ENCODE measurements around the gene BCR.
"Not testable (repeated sequence)": the region's sequence is repeated elsewhere in the genome, so short reads cannot be mapped to it uniquely, and the experiment has no call there.

The BCR gene

GRCh38 chr22:23305922-23306374 lies 125.6 kb downstream of the BCR start:
- no peak overlapping the region for H3K4me3 ChIP-seq (IDR thresholded peaks at IDR 0.05; ENCODE audit: insufficient read depth, low read depth, low read length)
- no peak overlapping the region for H2AFZ ChIP-seq (ENCODE audit: low read depth)
- H3K4me1 ChIP-seq (ENCODE audit: low read depth, poor library complexity, severe bottlenecking) = no peaks in the 10 kb centered on the region
- H3K36me3 ChIP-seq (ENCODE audit: insufficient read depth) = no peaks in the 10 kb centered on the region
- H3K79me2 ChIP-seq (ENCODE audit: insufficient read depth, low read depth) = no peaks in the 10 kb centered on the region
- no peaks in the 10 kb centered on the region for H4K20me1 ChIP-seq (ENCODE audit: insufficient read depth)
- H3K9ac ChIP-seq = no peak overlapping the region
- no peak overlapping the region for H3K4me2 ChIP-seq
- H3K27me3 ChIP-seq (ENCODE audit: insufficient read depth, low read depth) = no peaks in the 10 kb centered on the region
- no peak overlapping the region for H3K27ac ChIP-seq
- TF ChIP-seq, protein P1, sequence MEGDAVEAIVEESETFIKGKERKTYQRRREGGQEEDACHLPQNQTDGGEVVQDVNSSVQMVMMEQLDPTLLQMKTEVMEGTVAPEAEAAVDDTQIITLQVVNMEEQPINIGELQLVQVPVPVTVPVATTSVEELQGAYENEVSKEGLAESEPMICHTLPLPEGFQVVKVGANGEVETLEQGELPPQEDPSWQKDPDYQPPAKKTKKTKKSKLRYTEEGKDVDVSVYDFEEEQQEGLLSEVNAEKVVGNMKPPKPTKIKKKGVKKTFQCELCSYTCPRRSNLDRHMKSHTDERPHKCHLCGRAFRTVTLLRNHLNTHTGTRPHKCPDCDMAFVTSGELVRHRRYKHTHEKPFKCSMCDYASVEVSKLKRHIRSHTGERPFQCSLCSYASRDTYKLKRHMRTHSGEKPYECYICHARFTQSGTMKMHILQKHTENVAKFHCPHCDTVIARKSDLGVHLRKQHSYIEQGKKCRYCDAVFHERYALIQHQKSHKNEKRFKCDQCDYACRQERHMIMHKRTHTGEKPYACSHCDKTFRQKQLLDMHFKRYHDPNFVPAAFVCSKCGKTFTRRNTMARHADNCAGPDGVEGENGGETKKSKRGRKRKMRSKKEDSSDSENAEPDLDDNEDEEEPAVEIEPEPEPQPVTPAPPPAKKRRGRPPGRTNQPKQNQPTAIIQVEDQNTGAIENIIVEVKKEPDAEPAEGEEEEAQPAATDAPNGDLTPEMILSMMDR (conservative IDR thresholded peaks at IDR 0.05; ENCODE audit: low read depth, low read length) = no peak

- H3K4me1 ChIP-seq (ENCODE audit: low read depth, poor library complexity, severe bottlenecking) = no peaks in the 10 kb centered on the region
- no peak overlapping the region for H3K9ac ChIP-seq
- H3K36me3 ChIP-seq (ENCODE audit: insufficient read depth) = no peaks in the 10 kb centered on the region
- no peak overlapping the region for H3K4me3 ChIP-seq (IDR thresholded peaks at IDR 0.05; ENCODE audit: insufficient read depth, low read depth, low read length)
- no peak overlapping the region for H2AFZ ChIP-seq (ENCODE audit: low read depth)
- H3K4me2 ChIP-seq = no peak overlapping the region
- no peak overlapping the region for H3K27ac ChIP-seq
- TF ChIP-seq, protein P1 (conservative IDR thresholded peaks at IDR 0.05; ENCODE audit: low read depth, low read length) = no peak
- H4K20me1 ChIP-seq (ENCODE audit: insufficient read depth) = no peaks in the 10 kb centered on the region
- H3K79me2 ChIP-seq (ENCODE audit: insufficient read depth, low read depth) = no peaks in the 10 kb centered on the region
- H3K27me3 ChIP-seq (ENCODE audit: insufficient read depth, low read depth) = no peaks in the 10 kb centered on the region
These were observed 126.2 kb downstream of the BCR start for GRCh38 chr22:23306438-23306921.

- H3K79me2 ChIP-seq (ENCODE audit: insufficient read depth, low read depth) = no peaks in the 10 kb centered on the region
- no peak overlapping the region for H3K27ac ChIP-seq
- no peaks in the 10 kb centered on the region for H3K27me3 ChIP-seq (ENCODE audit: insufficient read depth, low read depth)
- no peak overlapping the region for H3K4me3 ChIP-seq (IDR thresholded peaks at IDR 0.05; ENCODE audit: insufficient read depth, low read depth, low read length)
- H2AFZ ChIP-seq (ENCODE audit: low read depth) = no peak overlapping the region
- H4K20me1 ChIP-seq (ENCODE audit: insufficient read depth) = no peaks in the 10 kb centered on the region
- TF ChIP-seq, protein P1 (conservative IDR thresholded peaks at IDR 0.05; ENCODE audit: low read depth, low read length) = no peak
- no peak overlapping the region for H3K4me2 ChIP-seq
- H3K4me1 ChIP-seq (ENCODE audit: low read depth, poor library complexity, severe bottlenecking) = no peaks in the 10 kb centered on the region
- no peaks in the 10 kb centered on the region for H3K36me3 ChIP-seq (ENCODE audit: insufficient read depth)
- H3K9ac ChIP-seq = no peak overlapping the region
These were observed 126.6 kb downstream of the BCR start for GRCh38 chr22:23306926-23307325.

- H4K20me1 ChIP-seq (ENCODE audit: insufficient read depth); H3K27me3 ChIP-seq (ENCODE audit: insufficient read depth, low read depth); H3K4me3 ChIP-seq (IDR thresholded peaks at IDR 0.05; ENCODE audit: insufficient read depth, low read depth, low read length); H3K36me3 ChIP-seq (ENCODE audit: insufficient read depth); H3K4me2 ChIP-seq; H3K4me1 ChIP-seq (ENCODE audit: low read depth, poor library complexity, severe bottlenecking); H3K9ac ChIP-seq; H3K27ac ChIP-seq; H2AFZ ChIP-seq (ENCODE audit: low read depth); H3K79me2 ChIP-seq (ENCODE audit: insufficient read depth, low read depth): not testable (repeated sequence)
These were observed 127.2 kb downstream of the BCR start for GRCh38 chr22:23307511-23307910.

- H3K79me2 ChIP-seq (ENCODE audit: insufficient read depth, low read depth); H3K4me3 ChIP-seq (IDR thresholded peaks at IDR 0.05; ENCODE audit: insufficient read depth, low read depth, low read length); H4K20me1 ChIP-seq (ENCODE audit: insufficient read depth); H3K36me3 ChIP-seq (ENCODE audit: insufficient read depth); H3K27me3 ChIP-seq (ENCODE audit: insufficient read depth, low read depth); H3K27ac ChIP-seq; H3K4me1 ChIP-seq (ENCODE audit: low read depth, poor library complexity, severe bottlenecking); H3K4me2 ChIP-seq; H3K9ac ChIP-seq; H2AFZ ChIP-seq (ENCODE audit: low read depth): not testable (repeated sequence)
These were observed 129.0 kb downstream of the BCR start for GRCh38 chr22:23309261-23309660.

DNA sequence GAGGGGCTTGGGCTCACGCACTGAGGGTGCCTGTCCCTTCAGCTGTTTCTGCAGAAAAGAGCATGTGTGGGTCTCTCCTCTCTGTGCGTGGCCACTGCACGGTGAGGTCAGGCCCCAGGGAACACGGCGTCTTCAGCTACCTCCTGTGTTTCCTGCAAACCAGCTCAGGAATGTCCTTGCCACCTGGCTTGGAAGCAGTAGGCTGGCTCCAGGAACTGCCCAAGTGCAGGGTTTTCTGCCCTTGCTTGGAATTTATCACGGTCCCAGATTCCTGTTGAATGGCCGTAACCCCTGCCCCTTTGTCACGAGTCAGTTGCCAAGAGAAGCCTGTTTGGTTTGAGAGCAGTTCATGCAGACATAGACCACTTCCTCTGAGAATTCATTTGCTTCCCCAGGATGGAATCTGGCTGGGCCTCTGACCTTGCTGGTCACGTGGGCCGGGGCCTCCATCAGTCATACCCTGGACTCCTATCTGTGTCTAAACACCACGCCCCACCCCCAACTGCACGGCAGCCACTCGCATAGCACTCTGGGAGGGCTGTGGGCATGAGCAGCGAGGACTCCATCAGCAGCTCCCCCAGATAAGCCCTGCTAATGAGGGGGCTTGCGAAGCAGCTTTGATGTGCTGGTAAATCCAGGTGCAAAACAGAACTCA lies 130.3 kb downstream of the BCR start:
- H3K9ac ChIP-seq; H3K4me2 ChIP-seq; H3K27ac ChIP-seq; H2AFZ ChIP-seq (ENCODE audit: low read depth); H3K4me1 ChIP-seq (ENCODE audit: low read depth, poor library complexity, severe bottlenecking); H4K20me1 ChIP-seq (ENCODE audit: insufficient read depth); H3K36me3 ChIP-seq (ENCODE audit: insufficient read depth); H3K4me3 ChIP-seq (IDR thresholded peaks at IDR 0.05; ENCODE audit: insufficient read depth, low read depth, low read length); H3K79me2 ChIP-seq (ENCODE audit: insufficient read depth, low read depth); H3K27me3 ChIP-seq (ENCODE audit: insufficient read depth, low read depth): not testable (repeated sequence)

DNA sequence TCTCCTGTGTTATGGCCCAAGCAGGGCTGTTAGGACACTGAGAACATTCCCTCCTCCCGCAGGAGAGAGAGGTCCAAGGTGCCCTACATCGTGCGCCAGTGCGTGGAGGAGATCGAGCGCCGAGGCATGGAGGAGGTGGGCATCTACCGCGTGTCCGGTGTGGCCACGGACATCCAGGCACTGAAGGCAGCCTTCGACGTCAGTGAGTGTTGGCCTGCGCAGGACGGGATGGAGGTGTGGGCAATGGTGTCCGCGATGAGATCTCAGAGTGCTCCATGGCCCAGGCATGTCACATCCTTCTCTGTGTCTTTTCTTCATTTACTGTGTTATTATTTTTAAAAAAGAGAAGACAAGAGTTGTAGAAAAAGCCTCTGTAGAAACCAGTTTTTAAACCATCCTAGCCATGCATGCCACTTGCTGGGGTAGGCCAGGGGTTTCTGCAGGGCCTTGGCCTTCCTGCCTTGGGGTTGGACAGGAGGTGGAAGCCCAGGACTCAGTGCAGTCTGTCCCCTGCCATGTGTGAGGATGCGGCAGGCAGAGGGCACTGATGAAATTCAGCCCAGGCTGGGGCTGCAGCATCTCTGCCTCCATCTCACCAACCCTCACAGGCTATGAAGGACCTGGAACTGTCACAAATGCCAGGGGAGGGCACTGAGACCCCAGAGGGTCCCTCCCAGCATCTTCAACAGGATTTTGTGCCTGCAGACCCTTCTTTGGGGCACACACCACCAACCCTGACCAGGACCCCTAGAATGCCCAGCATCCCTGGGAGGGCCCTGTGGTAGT lies 131.5 kb downstream of the BCR start:
- not testable (repeated sequence) for H3K79me2 ChIP-seq (ENCODE audit: insufficient read depth, low read depth); H2AFZ ChIP-seq (ENCODE audit: low read depth); H3K4me1 ChIP-seq (ENCODE audit: low read depth, poor library complexity, severe bottlenecking); H3K9ac ChIP-seq; H3K27ac ChIP-seq; H3K4me3 ChIP-seq (IDR thresholded peaks at IDR 0.05; ENCODE audit: insufficient read depth, low read depth, low read length); H3K4me2 ChIP-seq; H3K36me3 ChIP-seq (ENCODE audit: insufficient read depth); H4K20me1 ChIP-seq (ENCODE audit: insufficient read depth); H3K27me3 ChIP-seq (ENCODE audit: insufficient read depth, low read depth)
